Thoracic aorta (tissue), 2 donors: ENCODE data around the gene CNTD1. TPM values are rescaled to one million over a fixed set of nuclear protein-coding genes. Genes with fewer than 3 reads are reported as not detected.

Experiments
- ATAC-seq: fragments of 150-250 bp; one replicate; pipeline ENCODE4 v1.8.0; 2017; ENCODE audit warnings: low read depth; ENCODE audit not compliant: insufficient number of reproducible peaks, low FRiP score
- DNase-seq: peaks from one replicate; pipeline ENCODE4 v3.0.0-alpha.2; 2020; ENCODE audit warnings: low spot score
- H3K27ac ChIP-seq, 2 donors: fragments of 200-600 bp; sonication (generic); 1 replicate in 1 of 2; 2 replicates in 1 of 2; pipeline ENCODE4 v1.5.1; 2016; ENCODE audit warnings: mild to moderate bottlenecking in 2 of 2, moderate library complexity in 2 of 2
- H3K27me3 ChIP-seq: fragments of 200-600 bp; sonication (generic); replicated peaks from 2 replicates; pipeline ENCODE4 v1.6.0; 2016; ENCODE audit warnings: mild to moderate bottlenecking; ENCODE audit not compliant: insufficient read depth
- H3K36me3 ChIP-seq: fragments of 200-600 bp; sonication (generic); one replicate; pipeline ENCODE4 v1.5.1; 2016
- H3K4me1 ChIP-seq, 2 donors: fragments of 200-600 bp; sonication (generic); 1 replicate in 1 of 2; 2 replicates in 1 of 2; pipeline versions ENCODE4 v1.5.1 to v1.6.0; 2016; ENCODE audit warnings: low read depth in 2 of 2, mild to moderate bottlenecking in 1 of 2; ENCODE audit not compliant: control insufficient read depth in 1 of 2
- H3K4me3 ChIP-seq: fragments of 200-600 bp; sonication (generic); 2 replicates; pipeline ENCODE4 v1.5.1; 2016; ENCODE audit warnings: mild to moderate bottlenecking
- H3K9me3 ChIP-seq: fragments of 200-600 bp; sonication (generic); 2 replicates; pipeline ENCODE4 v1.5.1; 2016
- total RNA-seq, 2 donors: library from RNA; depleted of rRNA; stranded (reverse); fragments of >200 nt; gene quantifications; one replicate each; pipeline versions ENCODE4 v1.1.0 to v1.2.3, GENCODE V29; 2016
- TF ChIP-seq, protein P1 (sequence below): fragments of 200-600 bp; sonication (generic); IDR thresholded peaks from one replicate; pipeline ENCODE4 v1.5.1; 2019; ENCODE audit warnings: antibody characterized with exemption

The CNTD1 gene
- total RNA-seq, 2 donors from 2014 or later: not detected

DNA sequence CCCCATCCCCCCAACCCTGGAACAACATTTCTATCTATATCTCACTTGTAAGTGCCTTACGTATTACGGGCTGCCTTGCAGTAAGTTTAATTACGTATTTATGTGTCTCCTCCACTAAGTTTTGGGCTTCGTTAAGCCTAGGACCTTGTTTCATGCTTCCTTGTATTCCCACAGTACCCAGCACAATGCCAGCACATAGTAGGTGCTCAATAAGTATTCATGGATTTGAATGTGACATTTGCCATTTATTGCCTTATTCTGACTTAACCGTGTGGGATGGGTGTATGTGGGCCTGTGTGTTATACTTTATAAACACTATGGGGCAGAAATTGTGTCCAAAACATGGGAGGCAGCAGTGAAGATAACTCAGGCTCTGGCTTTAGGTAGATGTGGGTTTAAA lies 6.1 kb upstream of the CNTD1 start:
- Histone ChIP-seq H3K36me3 (peaks cover 6% of the 10 kb centered on the region), H3K4me3 (no peak overlapping the region), H3K9me3 (no peaks in the 10 kb centered on the region), H3K4me1 (peaks cover 2 to 10% of the 10 kb centered on the region in 2 donors), H3K27me3 (no peaks in the 10 kb centered on the region), H3K27ac (no peak overlapping the region)
- TF ChIP-seq, protein P1, sequence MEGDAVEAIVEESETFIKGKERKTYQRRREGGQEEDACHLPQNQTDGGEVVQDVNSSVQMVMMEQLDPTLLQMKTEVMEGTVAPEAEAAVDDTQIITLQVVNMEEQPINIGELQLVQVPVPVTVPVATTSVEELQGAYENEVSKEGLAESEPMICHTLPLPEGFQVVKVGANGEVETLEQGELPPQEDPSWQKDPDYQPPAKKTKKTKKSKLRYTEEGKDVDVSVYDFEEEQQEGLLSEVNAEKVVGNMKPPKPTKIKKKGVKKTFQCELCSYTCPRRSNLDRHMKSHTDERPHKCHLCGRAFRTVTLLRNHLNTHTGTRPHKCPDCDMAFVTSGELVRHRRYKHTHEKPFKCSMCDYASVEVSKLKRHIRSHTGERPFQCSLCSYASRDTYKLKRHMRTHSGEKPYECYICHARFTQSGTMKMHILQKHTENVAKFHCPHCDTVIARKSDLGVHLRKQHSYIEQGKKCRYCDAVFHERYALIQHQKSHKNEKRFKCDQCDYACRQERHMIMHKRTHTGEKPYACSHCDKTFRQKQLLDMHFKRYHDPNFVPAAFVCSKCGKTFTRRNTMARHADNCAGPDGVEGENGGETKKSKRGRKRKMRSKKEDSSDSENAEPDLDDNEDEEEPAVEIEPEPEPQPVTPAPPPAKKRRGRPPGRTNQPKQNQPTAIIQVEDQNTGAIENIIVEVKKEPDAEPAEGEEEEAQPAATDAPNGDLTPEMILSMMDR: no peak
- no peak for ATAC-seq
- no peak for DNase-seq

DNA sequence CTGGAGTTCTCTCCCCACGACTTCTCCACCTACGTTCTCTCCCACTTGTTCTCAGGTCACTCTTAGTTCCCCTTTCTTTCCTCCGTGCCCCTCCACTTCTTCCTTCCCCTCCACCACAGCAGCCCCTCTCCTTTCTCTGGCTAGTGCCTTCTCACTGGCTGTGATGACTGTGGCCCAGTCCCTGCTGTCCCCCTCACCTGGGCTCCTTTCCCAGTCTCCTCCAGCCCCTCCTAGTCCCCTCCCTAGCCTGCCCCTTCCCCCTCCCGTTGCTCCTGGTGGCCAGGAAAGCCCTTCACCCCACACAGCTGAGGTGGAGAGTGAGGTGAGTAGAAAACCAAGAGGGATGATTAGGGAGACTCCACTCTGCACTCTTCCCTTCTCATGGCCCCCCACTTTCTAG lies 3.6 kb upstream of the CNTD1 start:
- no peaks in the 10 kb centered on the region for H3K9me3 ChIP-seq
- no peak overlapping the region for H3K4me3 ChIP-seq
- ATAC-seq (no peak), DNase-seq (no peak)
- H3K27me3 ChIP-seq: no peaks in the 10 kb centered on the region
- no peak overlapping the region for H3K27ac ChIP-seq
- H3K36me3 ChIP-seq: peaks cover 6% of the 10 kb centered on the region
- peaks cover 10 to 22% of the 10 kb centered on the region in 2 donors for H3K4me1 ChIP-seq
- TF ChIP-seq, protein P1: no peak

DNA sequence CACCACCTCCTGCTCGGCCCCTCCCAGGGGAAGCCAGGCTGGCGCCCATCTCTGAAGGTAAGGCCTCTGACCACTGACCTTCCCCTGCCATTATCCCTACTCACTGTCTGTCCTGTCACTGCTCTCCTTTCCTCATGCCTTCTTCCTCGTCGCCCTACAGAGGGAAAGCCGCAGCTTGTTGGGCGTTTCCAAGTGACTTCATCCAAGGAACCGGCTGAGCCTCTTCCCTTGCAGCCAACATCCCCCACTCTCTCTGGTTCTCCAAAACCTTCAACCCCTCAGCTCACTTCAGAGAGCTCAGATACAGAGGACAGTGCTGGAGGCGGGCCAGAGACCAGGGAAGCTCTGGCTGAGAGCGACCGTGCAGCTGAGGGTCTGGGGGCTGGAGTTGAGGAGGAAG lies 3.2 kb upstream of the CNTD1 start:
- no peak for DNase-seq
- no peak overlapping the region for H3K4me3 ChIP-seq
- H3K27me3 ChIP-seq: no peaks in the 10 kb centered on the region
- TF ChIP-seq, protein P1: no peak
- ATAC-seq: no peak
- peaks cover 6% of the 10 kb centered on the region for H3K36me3 ChIP-seq
- peaks cover 10 to 22% of the 10 kb centered on the region in 2 donors for H3K4me1 ChIP-seq
- no peak overlapping the region for H3K27ac ChIP-seq
- no peaks in the 10 kb centered on the region for H3K9me3 ChIP-seq

DNA sequence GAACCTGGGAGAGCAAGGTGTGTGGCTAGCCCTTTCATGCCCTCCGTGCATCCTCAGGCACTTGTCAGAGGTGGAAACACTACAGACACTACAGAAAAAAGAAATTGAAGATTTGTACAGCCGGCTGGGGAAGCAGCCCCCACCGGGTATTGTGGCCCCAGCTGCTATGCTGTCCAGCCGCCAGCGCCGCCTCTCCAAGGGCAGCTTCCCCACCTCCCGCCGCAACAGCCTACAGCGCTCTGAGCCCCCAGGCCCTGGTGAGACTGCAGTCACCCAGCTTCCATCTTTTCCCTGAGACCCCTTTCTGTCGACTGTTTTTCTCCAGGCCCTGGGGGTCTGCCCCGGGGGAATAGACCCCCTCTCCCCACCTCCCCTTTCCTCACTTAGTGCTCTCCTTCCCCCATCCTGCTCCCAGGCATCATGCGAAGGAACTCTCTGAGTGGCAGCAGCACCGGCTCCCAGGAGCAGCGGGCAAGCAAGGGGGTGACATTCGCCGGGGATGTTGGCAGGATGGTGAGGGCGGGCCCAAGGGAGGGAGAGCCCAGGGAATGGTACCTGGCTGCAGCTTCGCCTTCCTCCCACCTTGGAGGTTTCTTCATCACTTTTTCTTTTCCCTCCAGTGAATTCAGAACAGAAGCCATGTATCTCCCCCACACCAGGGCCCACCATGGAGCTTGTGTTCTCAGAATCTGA lies 2.4 kb upstream of the CNTD1 start:
- Histone ChIP-seq H3K9me3 (no peaks in the 10 kb centered on the region), H3K27ac (no peak overlapping the region), H3K4me1 (peaks cover 10 to 22% of the 10 kb centered on the region in 2 donors), H3K36me3 (peaks cover 6% of the 10 kb centered on the region), H3K4me3 (no peak overlapping the region), H3K27me3 (no peaks in the 10 kb centered on the region)
- ATAC-seq (no peak), DNase-seq (no peak)
- TF ChIP-seq, protein P1: no peak

DNA sequence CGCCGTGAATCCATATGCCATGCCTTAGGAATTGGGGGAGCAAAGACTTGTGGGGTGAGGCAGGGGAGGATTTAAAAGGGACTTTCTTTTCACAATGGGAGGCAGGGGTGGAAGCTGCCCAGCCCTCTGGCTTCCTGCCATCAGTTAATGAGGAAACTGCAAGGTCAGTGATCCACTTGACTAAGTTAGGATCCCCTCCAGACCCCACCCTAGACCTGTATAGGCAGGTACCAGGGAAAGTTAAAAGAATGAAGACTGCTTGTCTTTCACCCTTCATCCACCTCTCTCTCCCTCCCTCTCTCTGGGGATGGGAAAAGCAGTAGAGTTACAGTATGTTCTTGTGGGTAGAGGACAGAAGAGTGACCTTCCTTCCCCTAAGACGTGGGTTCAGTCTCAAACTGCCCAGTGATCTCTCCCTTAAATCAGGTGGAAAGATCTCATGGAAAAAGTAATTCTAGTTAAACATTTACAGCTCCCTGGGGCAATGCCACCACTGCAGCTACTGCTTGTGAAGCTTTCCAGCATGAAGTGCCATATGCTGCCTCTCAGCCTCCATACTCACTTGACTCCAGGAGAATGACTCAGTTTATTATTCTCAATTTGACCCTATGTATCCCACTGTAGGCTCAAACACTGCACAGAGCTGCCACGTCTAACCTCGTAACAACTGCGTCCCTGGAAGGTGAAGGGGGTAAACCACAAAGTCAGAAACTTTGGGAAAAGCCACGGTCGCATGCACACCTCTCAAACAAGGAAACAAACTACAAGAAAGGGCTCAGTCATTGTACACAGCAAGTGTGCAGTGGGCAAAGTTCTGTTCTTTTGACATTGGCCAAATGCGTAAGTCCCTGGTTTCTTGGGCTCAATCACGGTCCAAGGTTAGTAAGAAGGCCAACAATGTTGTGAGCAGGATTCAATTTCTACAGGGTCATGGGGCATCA lies 1.3 kb upstream of the CNTD1 start:
- H3K4me3 ChIP-seq: peak overlapping the region; percentile 94
- no peak overlapping the region for H3K27ac ChIP-seq
- peaks cover 10 to 22% of the 10 kb centered on the region in 2 donors for H3K4me1 ChIP-seq
- H3K36me3 ChIP-seq: peaks cover 6% of the 10 kb centered on the region
- TF ChIP-seq, protein P1: no peak
- no peaks in the 10 kb centered on the region for H3K9me3 ChIP-seq
- ATAC-seq: no peak
- DNase-seq: no peak
- H3K27me3 ChIP-seq: no peaks in the 10 kb centered on the region
